SK-N-SH (cell line): ENCODE measurements around the gene PLP2.

Experiments
- EZH2phosphoT487 ChIP-seq: fragments of 200-600 bp; sonication (generic); IDR thresholded peaks from 2 replicates; pipeline ENCODE4 v1.6.1; 2017; ENCODE audit warnings: low read depth, mixed run types, mild to moderate bottlenecking, antibody characterized with exemption, moderate library complexity, borderline replicate concordance
- FOXJ3 ChIP-seq: sonication (generic); formaldehyde crosslinking; IDR thresholded peaks from 2 replicates; pipeline ENCODE4 v1.5.1; 2020; ENCODE audit warnings: mild to moderate bottlenecking, missing genetic modification reagents
- FOXM1 ChIP-seq: IDR thresholded peaks from 2 replicates; pipeline ENCODE4 v1.4.0; 2012; ENCODE audit warnings: low read depth, mild to moderate bottlenecking
- GABPA ChIP-seq: IDR thresholded peaks from 2 replicates; pipeline ENCODE4 v1.4.0; 2012; ENCODE audit warnings: low read depth, mild to moderate bottlenecking
- MXI1 ChIP-seq: IDR thresholded peaks from 2 replicates; pipeline ENCODE4 v1.6.1; 2012; ENCODE audit warnings: mild to moderate bottlenecking, low read depth, low read length, improper control_type of control experiment
- NFIC ChIP-seq: IDR thresholded peaks from 2 replicates; pipeline ENCODE4 v1.4.0; 2012; ENCODE audit warnings: borderline replicate concordance
- NRF1 ChIP-seq: IDR thresholded peaks from 2 replicates; pipeline ENCODE4 v1.6.1; 2012; ENCODE audit warnings: low read depth, mild to moderate bottlenecking, low read length
- POLR2AphosphoS5 ChIP-seq: IDR thresholded peaks from 2 replicates; pipeline ENCODE4 v1.6.1; 2012; ENCODE audit warnings: low read depth, low read length
- RCOR1 ChIP-seq: fragments of 150-350 bp; IDR thresholded peaks from 2 replicates; pipeline ENCODE4 v1.6.1; 2017; ENCODE audit warnings: antibody characterized with exemption, low read length
- TAF1 ChIP-seq: IDR thresholded peaks from 2 replicates; pipeline ENCODE4 v1.6.1; 2012; ENCODE audit warnings: low read depth, mild to moderate bottlenecking, low read length, moderate library complexity, borderline replicate concordance
- TF ChIP-seq, protein P1 (sequence below): fragments of 200-600 bp; sonication (generic); IDR thresholded peaks from 2 replicates; pipeline ENCODE4 v1.6.1; 2017; ENCODE audit warnings: antibody characterized with exemption, mild to moderate bottlenecking, moderate library complexity
- TF ChIP-seq, protein P2 (sequence below): IDR thresholded peaks from 2 replicates; pipeline ENCODE4; 2012
- TF ChIP-seq, protein P3 (sequence below): IDR thresholded peaks from 2 replicates; pipeline ENCODE4 v1.4.0; 2012; ENCODE audit warnings: low read depth

DNA sequence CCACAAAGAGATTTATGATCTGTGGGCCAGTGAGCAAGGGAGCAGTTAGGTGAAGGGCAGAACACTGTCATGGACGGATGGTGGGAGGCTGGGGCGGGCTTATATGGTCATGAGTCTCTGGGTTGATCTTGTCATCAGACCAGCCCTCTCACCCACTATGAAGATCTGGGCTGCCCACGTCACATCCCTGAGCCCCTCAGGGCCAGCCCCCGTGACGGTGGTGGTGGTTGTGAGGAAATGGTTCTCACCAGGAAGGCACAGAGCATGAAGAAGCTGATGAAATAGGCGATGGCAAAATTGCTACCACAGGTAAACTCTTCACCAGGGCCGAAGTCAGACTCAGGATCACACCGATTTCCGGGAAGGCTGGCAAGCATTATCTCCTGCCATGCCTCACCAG lies 39.4 kb downstream of the PLP2 start:
- TF ChIP-seq FOXJ3, result no peak
- TF ChIP-seq, protein P1, sequence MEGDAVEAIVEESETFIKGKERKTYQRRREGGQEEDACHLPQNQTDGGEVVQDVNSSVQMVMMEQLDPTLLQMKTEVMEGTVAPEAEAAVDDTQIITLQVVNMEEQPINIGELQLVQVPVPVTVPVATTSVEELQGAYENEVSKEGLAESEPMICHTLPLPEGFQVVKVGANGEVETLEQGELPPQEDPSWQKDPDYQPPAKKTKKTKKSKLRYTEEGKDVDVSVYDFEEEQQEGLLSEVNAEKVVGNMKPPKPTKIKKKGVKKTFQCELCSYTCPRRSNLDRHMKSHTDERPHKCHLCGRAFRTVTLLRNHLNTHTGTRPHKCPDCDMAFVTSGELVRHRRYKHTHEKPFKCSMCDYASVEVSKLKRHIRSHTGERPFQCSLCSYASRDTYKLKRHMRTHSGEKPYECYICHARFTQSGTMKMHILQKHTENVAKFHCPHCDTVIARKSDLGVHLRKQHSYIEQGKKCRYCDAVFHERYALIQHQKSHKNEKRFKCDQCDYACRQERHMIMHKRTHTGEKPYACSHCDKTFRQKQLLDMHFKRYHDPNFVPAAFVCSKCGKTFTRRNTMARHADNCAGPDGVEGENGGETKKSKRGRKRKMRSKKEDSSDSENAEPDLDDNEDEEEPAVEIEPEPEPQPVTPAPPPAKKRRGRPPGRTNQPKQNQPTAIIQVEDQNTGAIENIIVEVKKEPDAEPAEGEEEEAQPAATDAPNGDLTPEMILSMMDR, result no peak
- TF ChIP-seq, protein P2, sequence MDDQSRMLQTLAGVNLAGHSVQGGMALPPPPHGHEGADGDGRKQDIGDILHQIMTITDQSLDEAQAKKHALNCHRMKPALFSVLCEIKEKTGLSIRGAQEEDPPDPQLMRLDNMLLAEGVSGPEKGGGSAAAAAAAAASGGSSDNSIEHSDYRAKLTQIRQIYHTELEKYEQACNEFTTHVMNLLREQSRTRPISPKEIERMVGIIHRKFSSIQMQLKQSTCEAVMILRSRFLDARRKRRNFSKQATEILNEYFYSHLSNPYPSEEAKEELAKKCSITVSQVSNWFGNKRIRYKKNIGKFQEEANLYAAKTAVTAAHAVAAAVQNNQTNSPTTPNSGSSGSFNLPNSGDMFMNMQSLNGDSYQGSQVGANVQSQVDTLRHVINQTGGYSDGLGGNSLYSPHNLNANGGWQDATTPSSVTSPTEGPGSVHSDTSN, result no peak
- TF ChIP-seq MXI1, result no peak
- TF ChIP-seq GABPA, result no peak
- TF ChIP-seq, protein P3, sequence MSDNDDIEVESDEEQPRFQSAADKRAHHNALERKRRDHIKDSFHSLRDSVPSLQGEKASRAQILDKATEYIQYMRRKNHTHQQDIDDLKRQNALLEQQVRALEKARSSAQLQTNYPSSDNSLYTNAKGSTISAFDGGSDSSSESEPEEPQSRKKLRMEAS, result no peak
- TF ChIP-seq FOXM1, result no peak
- no peak for TF ChIP-seq NRF1
- no peak for TF ChIP-seq RCOR1
- no peak for TF ChIP-seq TAF1
- no peak for TF ChIP-seq NFIC
- no peak for TF ChIP-seq EZH2phosphoT487
- no peak for TF ChIP-seq POLR2AphosphoS5
